Activated CD8-positive, alpha-beta memory T cell treated with anti-CD3 and anti-CD28 coated beads, Interleukin-2, amount 50 U/mL, for 24 hours (primary cell): Measurements from ENCODE around the gene FGF12.

Experiments used
- DNase-seq: peaks from one replicate; pipeline ENCODE4 v3.0.0-alpha.2; 2020; ENCODE audit errors: extremely low read depth

The FGF12 gene

GRCh38 chr3:192351441-192351840, 375.9 kb downstream of the FGF12 start:
- no peak for DNase-seq

GRCh38 chr3:192340031-192340430, 387.3 kb downstream of the FGF12 start:
- no peak for DNase-seq

- DNase-seq: no peak
Measured at GRCh38 chr3:192339214-192339613, 388.1 kb downstream of the FGF12 start.

GRCh38 chr3:192336286-192336685, 391.1 kb downstream of the FGF12 start:
- DNase-seq: no peak

- DNase-seq: no peak
Measured at GRCh38 chr3:192332386-192333291, 394.7 kb downstream of the FGF12 start.

- no peak for DNase-seq
Measured at GRCh38 chr3:192331749-192332385, 395.5 kb downstream of the FGF12 start.

- DNase-seq: no peak
Measured at GRCh38 chr3:192326656-192327055, 400.7 kb downstream of the FGF12 start.

- DNase-seq: no peak
Measured at GRCh38 chr3:192317564-192317963, 409.8 kb downstream of the FGF12 start.

GRCh38 chr3:192313605-192314004, 413.7 kb downstream of the FGF12 start:
- DNase-seq: no peak

- DNase-seq: no peak
Measured at GRCh38 chr3:192307631-192308030, 419.7 kb downstream of the FGF12 start.

- DNase-seq: no peak
Measured at GRCh38 chr3:192303235-192303634, 424.1 kb downstream of the FGF12 start.

GRCh38 chr3:192302721-192303120, 424.6 kb downstream of the FGF12 start:
- no peak for DNase-seq

GRCh38 chr3:192299921-192300320, 427.4 kb downstream of the FGF12 start:
- DNase-seq: no peak

GRCh38 chr3:192296845-192297244, 430.5 kb downstream of the FGF12 start:
- no peak for DNase-seq

GRCh38 chr3:192284443-192285072, 442.8 kb downstream of the FGF12 start:
- no peak for DNase-seq

- DNase-seq: no peak
Measured at GRCh38 chr3:192281207-192281880, 446.0 kb downstream of the FGF12 start.

- no peak for DNase-seq
Measured at GRCh38 chr3:192279664-192280063, 447.7 kb downstream of the FGF12 start.

GRCh38 chr3:192277477-192277876, 449.9 kb downstream of the FGF12 start:
- DNase-seq: no peak

- DNase-seq: no peak
Measured at GRCh38 chr3:192275741-192276355, 451.5 kb downstream of the FGF12 start.

GRCh38 chr3:192273697-192274010, 453.7 kb downstream of the FGF12 start:
- DNase-seq: no peak

GRCh38 chr3:192273001-192273696, 454.2 kb downstream of the FGF12 start:
- DNase-seq: no peak
